ENCODE data around the gene SUMO4.
"Not testable (repeated sequence)": the region's sequence is repeated elsewhere in the genome, so short reads cannot be mapped to it uniquely, and the experiment has no call there.

The SUMO4 gene

DNA sequence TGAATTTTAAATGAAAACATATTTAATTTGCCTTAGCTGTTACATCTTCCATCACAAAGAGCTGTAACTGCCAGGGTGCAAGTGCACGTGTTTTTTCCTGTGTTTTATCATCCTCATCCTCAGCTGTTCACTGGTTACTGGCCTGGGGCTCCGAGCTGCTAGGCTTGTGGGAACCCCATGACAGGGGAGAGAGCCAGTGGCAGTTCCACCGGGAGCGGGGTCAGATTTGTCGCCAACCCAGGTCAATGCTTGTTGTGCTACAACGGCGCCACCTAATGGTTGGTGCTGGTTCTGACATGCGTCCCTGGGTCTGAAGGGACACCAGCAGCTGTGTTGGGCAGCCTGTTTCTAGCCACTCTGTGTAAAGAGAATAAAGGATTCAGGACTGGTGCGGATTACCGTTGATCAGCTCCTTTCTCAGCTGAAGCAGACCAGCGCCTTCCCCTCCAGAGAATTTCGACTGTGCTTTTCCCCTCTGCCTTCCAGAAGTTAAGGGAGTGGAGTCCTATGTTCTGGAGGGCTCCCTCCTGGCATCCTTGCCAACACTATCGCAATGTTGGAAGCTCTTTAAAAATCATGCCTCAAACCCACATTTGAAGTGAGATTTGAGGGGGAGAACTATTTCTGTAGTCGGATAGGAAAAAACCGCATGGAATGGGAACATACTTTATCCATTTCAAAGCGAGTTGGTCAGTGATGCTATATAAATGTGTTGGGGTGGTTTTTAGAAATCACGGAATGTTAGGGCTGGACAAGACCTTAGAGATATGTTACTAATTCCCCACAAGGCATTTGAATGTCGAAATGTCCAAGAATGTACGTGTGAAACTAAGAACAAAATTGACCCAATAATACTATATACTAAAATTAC is 32.1 kb downstream of the SUMO4 start:
- DNase-seq (ENCODE audit: low read depth) = peak; percentile 45

DNA sequence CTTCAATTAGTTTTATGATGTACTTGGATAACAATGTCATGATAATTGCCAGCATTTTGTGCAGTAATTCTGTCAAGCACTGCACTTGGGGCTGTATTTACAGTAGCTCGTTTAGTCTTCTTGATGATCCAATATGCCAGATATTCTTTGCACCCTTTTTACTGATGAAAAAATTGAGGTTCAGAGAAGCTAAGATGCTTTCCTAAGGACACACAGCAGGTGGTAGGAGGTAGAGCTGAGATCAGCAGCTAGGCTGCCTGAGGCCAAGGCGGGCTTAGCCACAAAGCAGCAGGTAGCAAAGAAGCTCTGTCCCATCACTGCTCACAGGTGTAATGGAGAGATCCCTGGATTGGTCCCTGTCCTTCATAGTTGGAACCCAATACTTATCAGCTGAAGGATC is 33.3 kb downstream of the SUMO4 start:
- DNase-seq (ENCODE audit: low read depth) = no peak

DNA sequence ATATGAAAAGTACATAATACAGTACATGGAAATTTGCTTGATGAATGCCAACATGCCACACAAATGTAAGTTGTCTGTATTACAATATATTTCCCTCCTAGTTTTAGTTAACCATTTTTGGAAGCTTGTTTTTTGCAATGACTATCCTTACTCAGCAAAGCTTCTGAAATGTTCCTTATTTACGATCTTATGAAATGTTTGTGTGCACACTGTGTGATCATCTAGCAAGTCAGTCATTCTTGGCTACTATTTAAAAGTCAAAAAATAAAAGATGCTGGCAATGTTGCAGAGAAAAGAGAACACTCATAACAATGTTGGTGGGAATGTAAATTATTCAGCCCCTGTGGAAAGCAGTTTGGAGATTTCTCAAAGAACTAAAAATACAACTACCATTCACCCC is 33.8 kb downstream of the SUMO4 start:
- DNase-seq (ENCODE audit: low read depth) = no peak

DNA sequence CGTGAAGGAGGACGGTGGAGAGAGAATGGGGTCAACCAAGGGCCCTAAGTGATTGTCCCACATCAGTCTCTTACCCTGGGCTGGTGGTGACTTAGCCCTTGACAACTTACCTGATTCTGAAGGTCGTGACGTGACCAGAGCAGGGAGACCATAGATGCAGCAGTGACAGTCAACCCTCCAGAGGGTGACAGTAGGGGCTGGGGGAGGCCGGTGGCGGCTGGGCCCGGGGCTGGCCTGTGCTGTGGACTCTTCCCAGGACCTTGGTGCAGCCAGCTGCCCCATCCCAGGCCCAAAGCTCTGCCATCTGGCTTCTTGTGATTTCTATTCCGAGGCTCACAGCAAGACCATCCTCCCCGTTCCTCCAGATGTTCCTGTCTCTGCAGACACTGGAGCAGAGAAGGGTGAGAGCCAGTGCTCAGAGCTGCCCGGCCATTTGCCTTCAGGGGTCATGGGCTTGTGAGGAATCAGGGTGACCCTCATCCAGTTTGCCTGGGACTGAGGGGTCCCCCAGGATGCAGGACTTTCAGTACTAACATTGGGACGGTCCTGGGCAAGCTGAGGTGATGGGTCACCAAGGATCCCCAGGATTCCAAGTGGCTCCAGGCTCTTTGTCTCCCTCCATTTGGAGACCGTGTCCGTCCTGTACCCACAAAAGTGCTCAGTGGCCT is 36.0 kb downstream of the SUMO4 start:
- DNase-seq (ENCODE audit: low read depth) = no peak

DNA sequence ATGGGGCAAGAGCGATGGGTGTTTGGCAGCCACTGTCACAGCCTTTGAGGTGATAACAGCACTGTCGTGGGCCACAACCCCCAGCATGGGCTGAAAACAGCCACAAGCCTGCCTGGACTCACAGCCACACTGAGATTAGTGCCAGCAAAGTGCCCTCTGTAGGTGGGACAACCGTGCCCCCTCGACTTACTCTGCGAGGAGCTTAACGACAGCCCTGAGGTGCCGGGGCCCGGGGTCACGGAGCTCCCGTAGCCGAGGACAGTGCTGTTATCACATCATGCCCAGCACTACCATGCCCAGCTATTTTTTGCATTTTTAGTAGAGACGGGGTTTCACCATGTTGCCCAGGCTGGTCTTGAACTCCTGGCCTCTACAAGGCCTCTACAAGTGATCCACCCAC is 36.6 kb downstream of the SUMO4 start:
- DNase-seq (ENCODE audit: low read depth) = no peak

DNA sequence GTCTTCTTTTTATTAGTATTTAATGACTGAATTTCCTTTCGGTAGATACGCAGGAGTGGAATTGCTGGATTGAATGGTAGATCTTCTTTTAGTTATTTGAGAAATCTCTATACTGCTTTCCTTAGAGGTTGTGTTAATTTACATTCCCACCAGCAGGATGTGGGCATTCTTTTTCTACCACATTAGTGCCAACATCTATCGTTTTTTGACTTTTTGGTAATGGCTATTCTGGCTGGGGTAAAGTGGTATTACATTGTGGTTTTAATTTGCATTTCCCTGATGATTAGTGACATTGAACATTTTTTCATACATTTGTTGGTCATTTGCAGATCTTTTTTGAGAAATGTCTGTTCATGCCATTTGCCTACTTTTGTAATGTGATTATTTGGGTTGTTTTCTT is 37.1 kb downstream of the SUMO4 start:
- no peak for DNase-seq (ENCODE audit: low read depth)

DNA sequence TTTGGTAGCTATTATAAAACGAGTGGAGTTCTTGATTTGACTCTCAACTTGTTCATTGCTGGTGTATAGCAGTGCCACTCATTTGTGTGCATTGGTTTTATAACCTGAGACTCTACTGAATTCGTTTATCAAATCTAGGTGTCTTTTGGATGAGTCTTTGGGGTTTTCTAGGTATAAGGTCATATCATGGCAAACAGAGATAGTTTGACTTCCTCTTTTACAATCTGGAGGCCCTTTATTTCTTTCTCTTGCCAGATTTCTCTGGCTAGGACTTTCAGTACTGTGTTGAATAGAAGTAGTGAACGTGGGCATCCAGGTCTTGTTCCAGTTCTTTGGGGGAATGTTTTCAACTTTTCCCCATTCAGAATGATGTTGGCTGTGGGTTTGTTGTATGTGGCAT is 38.8 kb downstream of the SUMO4 start:
- DNase-seq (ENCODE audit: low read depth) = no peak

DNA sequence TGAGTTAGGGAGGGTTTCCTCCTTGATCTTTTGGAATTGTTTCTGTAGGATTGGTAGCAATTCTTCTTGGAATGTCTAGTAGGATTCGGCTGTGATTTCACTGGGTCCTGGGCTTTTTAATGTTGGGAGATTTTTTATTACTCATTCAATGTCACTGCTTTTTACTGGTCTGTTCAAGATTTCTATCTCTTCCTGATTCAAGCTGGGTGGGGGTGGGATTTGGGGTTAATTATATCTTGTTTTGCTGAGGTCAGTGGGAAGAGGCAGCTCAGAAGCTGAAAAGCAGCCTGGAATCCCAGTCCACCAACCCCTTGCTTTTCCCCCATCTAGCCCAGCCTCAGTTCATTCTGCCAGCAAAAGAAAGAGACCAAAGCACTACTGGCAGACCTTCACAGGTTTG is 39.6 kb downstream of the SUMO4 start:
- DNase-seq (ENCODE audit: low read depth) = no peak

DNA sequence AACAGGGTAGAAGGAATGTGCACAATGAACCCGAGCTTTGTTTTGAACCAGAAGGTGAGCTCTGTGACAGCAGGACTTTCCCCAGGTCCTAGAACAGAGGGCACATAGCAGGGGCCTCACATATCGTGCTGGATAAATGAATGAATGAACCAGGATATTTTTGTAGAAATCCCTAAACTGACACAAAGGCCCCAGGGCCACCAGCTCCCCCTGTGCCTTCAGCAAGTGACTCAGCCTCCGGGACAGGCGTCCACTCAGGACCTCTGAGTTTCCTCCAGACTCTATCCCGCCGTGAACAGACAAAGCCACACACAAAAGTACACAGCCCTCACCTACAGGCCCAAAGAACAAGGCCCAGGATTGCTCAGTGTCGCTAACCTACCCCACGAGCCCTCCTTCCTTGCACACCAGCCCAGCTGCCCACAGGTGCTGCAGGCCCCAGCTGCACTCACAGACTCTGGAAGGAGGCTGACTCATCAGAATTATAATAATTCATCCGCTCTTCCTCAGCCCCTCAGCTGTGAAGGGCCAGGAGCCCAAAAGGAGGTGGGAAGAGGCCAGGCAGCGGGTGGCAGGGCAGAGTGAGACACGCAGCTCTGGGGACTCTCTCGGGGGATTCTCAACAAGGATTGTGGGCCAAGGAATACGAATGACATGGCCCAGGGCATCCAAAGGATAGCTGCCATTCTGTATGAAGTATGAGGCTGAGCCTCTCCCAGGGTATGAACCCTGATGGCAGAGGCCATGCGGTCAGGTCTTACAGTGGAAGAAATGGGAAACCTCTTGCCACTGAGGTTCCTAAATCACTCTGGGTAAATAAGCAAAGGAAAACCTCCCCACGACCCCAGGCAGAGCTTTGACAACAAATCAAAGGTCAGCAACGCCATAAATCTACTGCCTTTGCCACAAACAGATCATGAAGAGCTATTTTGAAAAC is 40.9 kb downstream of the SUMO4 start:
- DNase-seq (ENCODE audit: low read depth) = no peak

DNA sequence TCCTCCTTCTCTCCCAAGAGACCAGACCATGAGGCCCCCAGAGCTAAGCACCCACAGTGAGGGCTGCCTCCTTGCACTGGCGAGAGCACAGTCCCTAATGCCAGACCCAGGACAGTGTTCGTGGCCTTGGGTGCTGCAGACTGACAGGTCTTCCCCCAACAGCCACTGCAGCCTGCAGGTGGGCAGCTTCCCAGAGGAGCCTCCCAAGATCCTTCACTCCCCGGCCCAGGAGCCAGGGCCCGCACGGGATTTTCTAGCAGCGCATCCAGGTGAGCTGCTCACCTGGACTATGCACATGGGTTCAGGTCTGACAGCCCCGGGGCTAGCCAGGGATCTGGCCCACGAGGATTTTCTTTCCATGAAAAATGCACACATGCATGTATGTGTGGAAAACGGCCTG is 41.7 kb downstream of the SUMO4 start:
- DNase-seq (ENCODE audit: low read depth) = no peak

DNA sequence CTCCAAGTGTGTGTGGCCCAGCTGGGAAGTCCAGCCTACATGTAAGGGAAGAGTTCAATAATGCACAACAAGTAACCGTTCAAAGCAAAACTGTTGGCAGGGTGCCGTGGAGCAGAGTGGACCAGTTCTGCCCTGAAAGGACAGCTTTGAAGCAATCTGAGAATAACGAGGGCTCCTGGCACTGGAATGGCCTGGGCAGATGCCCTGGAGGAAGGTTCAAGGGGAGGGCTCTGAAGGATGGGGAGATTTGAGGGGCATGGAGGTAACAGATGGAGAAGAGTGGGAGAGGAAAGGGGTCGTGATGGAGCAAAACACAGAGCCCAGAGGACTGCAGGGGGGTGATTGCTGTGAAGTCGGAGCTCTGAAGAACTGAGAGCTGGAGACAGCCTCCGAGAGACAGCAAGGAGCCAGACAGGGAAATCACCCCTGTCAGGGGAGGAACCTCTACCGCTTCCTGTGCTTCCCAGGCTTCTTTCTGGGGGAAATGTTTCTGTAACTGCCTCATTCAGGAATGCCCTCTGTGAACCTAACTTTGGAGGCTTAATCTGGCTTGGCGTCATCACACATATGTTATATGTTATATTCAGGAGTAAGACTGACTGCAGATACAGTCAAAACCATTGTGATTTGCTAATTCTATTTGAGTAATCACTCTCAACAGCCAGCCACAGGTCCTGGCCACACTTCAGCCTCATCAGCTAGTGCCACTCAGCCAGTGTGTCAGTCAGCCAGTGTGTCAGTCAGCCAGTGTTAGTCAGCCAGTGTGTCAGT is 43.5 kb downstream of the SUMO4 start:
- peak; percentile 41 for DNase-seq (ENCODE audit: low read depth)

DNA sequence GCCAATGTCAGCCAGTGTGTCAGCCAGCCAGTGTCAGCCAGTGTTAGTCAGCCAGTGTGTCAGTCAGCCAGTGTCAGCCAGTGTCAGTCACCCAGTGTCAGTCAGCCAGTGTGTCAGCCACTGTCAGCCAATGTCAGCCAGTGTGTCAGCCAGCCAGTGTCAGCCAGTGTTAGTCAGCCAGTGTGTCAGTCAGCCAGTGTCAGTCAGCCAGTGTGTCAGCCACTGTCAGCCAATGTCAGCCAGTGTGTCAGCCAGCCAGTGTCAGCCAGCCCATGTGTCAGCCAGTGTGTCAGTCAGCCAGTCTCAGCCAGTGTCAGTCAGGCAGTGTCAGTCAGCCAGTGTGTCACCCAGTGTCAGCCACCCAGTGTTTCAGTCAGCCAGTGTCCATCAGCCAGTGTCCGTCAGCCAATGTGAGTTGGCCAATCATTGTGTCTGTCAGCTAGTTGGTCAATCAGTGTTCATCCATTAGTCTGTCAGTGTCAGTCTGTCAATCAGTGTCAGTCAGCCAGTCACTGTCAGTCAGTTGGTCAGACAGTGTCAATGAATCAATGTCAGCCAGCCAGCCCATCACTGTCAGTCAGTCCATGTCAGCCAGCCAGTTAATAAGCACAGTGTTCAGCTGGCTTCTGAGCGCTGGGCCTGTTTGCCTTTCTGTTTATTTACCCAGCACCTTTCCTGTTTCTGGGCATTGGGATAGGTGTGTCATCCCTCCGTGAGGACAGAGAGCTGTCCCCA is 44.5 kb downstream of the SUMO4 start:
- not testable (repeated sequence) for DNase-seq (ENCODE audit: low read depth)

DNA sequence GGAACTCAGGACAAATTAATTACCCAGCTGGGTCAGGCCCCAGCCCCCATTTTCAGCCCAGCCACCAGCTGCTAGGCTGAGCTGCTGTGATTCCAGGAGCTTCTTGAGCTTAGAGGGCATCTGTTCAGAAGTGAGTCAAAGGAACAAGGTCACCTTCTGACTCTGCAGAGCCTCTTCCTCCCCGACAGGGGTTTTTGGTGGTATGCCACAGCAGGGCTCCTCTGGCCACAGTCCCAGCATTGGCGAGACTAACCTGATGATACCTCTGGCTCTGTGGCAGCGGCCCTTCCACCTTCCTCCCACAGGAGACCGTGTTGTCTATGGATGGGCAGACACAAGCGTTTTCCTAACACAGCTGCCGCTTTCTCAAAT is 45.0 kb downstream of the SUMO4 start:
- no peak for DNase-seq (ENCODE audit: low read depth)

DNA sequence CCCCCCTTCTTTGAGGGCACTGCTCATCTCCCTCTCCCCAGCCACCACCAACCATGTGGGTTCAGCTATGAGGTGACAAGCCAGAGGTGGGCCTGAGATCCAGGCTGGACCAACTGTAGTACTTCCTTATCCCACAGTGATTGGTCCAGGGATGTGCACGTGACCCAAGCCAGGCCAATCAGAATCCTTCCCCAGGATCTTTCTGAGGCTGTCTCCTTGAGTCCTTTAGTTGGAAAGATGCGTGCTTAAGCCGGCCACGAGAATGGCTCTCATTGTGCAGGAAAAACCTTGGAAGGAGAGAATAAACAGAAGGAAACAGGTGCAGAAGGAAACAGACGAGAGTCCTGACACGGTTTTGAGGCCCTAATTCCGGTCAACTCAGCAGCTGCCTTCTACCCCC is 45.5 kb downstream of the SUMO4 start:
- no peak for DNase-seq (ENCODE audit: low read depth)

DNA sequence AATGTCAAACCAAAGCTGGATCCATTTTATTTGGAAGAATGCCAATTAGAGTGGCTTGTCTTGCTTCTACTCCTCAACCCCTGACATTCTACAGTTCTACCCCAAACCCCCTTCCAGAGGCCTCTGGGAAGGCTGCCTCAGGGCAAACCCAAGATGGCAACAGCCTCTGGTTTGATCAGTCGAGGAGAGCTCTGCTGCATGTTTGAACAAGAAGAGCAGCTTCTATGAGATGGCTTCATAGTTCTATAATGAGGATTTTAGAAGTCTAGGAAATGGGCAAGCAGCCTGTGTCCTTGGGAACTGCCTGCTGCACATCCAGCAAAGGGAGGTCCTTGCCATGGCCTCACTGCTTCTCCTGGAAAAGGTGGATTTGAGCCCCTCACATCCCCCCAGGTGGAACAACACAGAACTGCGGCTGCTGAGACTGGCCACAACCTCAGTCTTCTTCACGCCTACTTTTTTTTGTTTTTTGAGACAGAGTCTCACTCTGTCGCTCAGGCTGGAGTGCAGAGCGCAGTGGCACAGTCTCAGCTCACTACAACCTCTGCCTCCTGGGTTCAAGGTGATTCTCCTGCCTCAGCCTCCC is 46.8 kb downstream of the SUMO4 start:
- no peak for DNase-seq (ENCODE audit: low read depth)

DNA sequence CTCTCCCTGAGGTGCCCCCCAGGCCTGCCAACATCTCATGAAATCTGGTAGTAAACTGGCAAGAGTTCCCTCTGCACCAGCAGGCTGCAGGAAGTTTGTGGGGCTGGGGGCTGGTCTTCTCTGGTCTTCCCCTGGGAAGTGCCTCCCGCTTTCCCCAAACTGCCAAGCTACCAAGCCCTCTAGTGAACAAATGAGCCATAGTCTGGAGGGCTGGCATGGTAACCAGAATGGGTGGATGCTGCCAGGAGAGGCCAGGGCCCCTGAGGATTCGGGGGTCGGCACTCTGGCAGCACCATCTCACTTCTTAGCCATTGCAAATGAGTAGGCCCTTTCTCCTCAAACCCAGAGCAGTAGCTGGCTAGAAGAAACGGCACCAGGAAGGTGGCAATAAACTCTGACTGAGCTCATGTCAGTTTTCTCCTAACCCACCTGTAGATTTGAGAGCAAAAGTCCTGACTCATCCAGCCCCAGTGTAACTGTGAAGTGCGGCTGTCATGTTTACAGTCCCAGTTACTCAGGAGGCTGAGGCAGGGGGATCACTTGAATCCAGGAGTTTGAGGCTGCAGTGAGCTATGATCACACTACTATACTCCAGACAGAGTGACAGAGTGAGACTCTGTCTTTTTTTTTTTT is 48.9 kb downstream of the SUMO4 start:
- DNase-seq (ENCODE audit: low read depth) = no peak

DNA sequence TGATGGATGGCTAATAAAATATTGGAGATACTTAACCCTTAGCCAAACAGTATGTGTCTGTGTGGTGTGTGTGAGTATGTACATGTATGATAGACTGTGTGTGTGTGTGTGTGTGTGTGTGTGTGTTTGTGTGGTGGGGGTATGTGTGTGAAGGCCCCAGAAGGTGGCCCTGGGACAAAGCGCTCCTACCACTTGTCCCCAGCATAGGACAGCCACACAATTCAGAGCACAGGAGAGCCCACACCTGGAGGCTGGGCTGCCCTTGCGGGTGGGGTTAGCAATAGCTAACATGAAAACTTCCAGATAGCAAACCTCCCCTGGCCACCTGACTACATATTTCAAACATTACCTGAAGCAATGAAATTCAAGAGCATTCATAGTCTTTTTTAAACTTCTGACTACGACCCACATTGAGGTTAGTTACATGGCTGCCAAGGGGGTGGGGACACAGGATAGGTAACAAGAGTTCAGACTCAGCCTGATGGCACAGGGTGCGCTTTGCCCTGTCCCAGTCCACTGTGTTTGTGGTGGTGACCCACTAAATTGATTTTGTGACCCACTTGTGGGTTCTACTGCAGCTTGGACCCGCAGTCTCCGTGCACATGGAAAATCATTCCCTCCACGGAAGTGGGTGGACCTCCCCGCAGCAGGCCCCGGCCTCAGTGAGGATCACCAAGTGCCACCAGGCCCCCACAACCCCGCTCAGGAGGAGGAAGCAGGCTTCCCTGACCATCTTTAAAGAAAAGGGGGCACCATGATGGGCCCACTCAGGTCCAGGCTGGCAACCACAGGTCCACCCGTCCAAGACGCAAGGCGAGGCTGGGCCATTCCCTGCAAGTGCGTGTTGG is 50.0 kb downstream of the SUMO4 start:
- DNase-seq (ENCODE audit: low read depth) = no peak
